ENCODE results near the gene SHROOM4.

GRCh38 chrX:50747471-50747900 lies 66.5 kb downstream of the SHROOM4 start:
- TF ChIP-seq POLR2AphosphoS5 (IDR thresholded peaks at IDR 0.05; ENCODE audit: low read depth, low read length), result no peak
- TF ChIP-seq TAF1 (IDR thresholded peaks at IDR 0.05; ENCODE audit: borderline replicate concordance, insufficient read depth, low read length), result no peak
- no peak for TF ChIP-seq REST (IDR thresholded peaks at IDR 0.05; ENCODE audit: insufficient read depth in 1 of 2, low read depth in 2 of 2, low read length in 2 of 2)
